Stimulated activated CD4-positive, alpha-beta T cell treated with anti-CD3 and anti-CD28 coated beads, Interleukin-12 subunit alpha, Interleukin-12 subunit beta, amount 100 ng/mL, for 24 hours (primary cell): ENCODE results near the gene FGF2.
"Not testable (repeated sequence)": the region's sequence is repeated elsewhere in the genome, so short reads cannot be mapped to it uniquely, and the experiment has no call there.

Experiments used
- DNase-seq, 2 experiments: peaks; one replicate each; pipeline ENCODE4 v3.0.0-alpha.2; 2020; ENCODE audit warnings: low read depth in 2 of 2

FGF2 gene

DNA sequence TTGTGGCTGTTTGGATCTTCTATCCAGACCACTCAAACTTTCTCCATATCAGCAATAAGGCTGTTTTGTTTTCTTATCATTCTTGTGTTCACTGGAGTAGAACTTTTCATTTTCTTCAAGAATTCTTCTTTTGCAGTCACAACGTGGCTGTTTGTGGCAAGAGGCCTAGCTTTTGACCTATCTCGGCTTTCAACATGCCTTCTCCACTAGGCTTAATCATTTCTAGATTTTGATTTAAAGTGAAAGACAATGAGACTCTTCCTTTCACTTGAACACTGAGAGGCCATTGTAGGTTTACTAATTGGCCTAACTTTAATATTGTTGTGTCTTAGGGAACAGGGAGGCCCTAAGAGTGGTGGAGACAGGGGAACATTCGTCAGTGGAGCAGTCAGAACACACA, 19.1 kb downstream of the FGF2 start:
- DNase-seq, result no peak

- DNase-seq, result no peak
These were observed 21.3 kb downstream of the FGF2 start for GRCh38 chr4:122847931-122848330.

- DNase-seq, result not testable (repeated sequence)
These were observed 23.2 kb downstream of the FGF2 start for GRCh38 chr4:122849789-122850188.

DNA sequence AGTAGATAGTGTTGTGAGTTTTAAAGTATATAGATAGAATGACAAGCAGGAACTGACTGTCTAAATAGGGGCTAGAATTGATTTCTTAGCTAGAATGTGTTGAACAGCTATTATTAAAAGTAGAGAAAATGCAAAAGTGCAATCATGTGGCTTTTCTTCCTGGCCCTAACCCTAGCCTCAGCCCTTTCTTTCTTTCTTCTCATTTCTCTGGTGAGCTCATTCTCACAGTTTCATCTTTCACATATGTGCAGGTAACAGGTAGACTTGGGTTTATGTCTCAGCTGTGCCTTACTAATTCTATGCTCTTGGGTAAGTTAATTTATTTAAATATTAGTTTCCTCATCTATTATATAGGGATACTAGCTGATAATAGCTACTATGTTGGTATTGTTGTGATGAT, 24.9 kb downstream of the FGF2 start:
- no peak for DNase-seq

- DNase-seq, result no peak
These were observed 28.1 kb downstream of the FGF2 start for GRCh38 chr4:122854447-122855352.

DNA sequence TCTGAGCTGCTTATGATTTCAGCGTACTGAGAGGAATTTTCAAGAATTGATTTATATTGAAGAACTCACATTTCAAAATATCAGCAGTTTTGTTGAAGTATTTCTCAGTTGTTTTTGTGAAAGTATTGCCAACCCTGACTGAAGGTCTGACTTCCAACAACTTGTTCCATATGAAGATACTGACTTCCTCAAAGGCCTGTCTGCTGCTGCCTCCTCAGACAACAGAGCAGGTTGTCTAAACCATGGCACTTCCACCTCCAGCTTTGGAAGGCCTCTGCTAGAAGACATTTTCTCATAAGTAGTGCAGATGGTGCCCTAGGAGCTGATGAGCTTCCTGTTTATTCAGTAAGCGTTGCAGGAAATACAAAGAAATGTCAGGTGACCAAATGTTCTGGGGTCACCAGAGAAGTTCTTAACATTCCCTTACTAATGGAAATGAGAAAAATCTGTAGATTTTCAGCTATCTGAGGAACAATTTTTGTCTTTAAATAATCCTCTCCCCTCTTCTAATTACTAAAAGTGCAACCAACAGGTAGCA, 28.8 kb downstream of the FGF2 start:
- DNase-seq, result no peak

- no peak for DNase-seq
These were observed 30.5 kb downstream of the FGF2 start for GRCh38 chr4:122857160-122857559.

DNA sequence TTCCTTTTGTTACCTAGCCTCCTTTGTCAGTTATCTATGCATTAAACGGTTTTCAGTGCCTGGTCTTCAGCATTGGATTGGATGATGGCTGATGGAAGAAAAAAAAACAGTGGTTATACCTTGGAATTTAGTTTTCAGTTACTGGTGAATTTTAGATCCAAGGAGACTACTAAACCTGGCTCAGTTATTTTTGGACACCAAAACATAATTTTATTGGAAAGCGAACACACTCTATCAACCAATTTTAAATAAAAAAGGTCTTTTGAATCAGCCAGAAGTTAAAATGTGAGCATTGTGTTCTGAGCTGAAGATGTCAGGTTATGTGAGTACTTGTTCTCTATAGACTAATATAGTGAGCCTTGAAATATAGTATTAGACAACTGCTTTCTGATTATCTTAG, 32.1 kb downstream of the FGF2 start:
- no peak for DNase-seq

DNA sequence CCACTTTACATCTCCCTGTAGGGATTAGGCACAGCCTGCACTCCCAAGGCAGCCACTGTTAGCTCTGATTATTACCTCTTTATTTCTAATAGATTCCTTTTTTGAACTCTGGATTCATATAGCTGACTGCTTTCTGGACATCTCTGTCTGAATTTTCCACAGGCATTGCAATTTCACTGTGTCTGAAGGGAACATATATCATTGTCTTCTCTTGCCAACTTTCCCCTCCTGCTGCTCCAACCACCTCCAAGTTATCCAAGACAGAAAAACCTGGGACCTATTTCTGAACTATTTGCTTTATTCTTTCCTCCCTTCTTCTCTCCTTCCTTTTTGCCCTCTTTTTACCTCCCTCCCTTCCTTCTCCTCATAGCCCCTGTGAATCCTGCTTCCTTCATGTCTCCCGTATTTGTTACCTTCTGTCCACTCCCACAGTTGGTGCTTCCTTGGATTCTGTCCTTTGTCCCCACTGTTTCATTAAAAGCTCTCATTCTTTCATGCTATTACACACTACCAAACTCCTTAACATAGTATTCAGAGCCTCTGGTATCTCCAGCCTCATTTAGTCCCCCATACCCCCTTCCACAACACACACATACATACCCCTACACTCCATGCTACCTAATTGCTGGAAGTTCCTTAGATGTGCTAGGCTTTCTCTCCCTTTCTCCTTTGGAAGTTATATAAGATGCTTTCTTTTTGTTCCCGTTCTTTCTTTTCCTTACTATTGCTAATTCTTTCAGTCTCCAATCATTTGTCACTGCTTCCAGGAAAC, 34.7 kb downstream of the FGF2 start:
- no peak for DNase-seq

DNA sequence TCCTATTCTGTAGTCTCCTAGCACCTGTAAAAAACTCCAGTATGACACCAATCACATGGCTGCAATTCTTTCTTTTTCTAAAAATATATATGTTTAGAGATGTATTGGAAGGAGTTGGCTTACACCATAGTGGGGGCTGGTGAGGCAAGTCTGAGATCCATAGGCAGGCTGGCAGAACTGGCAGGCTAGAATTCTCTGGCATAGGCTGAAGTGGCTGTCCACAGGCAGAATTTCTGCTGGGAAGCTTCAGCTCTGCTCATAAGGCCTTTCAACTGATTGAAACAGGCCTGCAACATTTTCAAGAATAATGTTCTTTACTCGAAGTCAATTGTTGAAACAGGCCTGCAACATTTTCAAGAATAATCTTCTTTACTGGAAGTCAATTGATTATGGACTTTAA, 37.0 kb downstream of the FGF2 start:
- DNase-seq, result no peak

DNA sequence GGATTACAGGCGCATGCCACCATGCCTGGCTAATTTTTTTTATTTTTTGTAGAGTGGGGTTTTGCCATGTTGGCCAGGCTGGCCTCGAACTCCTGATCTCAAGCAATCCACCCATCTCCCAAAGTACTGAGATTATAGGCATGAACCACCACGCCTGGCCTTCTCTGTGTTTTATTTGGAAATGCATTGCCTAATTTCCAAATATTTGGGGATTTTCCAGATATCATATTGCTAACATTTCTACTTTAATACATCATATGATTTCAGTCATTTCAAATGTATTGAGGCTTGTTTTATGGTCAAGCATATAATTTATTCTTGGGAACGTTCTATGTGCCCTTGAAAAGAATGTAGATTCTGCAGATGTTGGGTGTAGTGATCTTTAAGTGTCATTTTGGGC, 38.8 kb downstream of the FGF2 start:
- no peak for DNase-seq

GRCh38 chr4:122868235-122868634, 41.6 kb downstream of the FGF2 start:
- not testable (repeated sequence) for DNase-seq

DNA sequence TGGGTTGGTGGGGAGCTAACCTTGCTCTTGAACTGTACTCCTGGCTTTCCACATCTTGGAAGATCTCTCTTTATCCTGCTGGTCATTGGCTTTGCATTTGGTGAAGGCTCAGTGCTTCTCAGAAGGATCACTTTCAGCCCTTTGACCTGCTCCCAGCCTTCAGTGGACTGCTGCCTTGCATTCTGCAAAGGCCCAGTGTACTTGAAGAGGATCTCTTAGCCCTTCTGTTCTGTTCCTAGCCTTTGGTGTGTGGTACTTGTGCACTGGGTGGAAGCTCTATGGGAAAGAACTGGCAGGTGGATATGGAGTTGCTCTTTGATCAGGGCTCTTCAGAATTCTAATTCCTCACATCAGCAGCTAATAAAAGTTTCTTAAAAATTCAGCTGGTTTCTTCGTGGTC, 46.5 kb downstream of the FGF2 start:
- no peak for DNase-seq

DNA sequence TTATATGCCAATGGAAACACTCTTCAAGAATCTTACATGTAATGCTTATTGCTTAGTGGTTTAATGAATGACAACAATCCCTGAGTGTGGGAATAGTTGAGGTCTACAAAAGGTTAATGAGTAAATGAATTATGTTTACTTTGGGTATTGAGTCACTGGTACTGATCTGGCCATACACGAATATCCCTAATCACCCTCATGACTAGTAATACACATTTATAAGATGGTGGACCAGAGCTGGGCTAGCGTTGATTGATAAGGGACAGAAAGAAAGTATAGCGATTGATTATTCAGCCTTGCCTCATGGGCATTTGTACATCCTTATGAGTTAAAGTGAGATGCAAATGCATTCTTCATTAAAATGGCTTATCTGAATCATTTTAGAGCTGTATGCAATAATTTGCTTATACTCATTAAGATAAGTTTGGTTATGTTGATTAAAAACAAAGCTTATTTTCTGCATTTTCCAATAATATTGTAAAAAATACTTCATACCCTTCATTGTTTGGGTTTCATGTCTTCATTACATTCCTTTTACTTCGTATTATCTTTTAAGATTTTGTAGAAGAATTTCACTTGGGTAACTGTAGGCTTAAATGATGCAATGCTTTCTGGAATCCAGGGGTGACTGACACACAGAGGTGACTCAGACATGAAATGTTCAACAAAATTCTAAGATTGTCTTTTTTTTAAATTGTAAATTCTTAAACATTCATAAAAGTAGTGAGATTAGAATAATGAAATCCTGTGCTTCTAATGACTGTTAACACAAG, 47.4 kb downstream of the FGF2 start:
- no peak for DNase-seq

DNA sequence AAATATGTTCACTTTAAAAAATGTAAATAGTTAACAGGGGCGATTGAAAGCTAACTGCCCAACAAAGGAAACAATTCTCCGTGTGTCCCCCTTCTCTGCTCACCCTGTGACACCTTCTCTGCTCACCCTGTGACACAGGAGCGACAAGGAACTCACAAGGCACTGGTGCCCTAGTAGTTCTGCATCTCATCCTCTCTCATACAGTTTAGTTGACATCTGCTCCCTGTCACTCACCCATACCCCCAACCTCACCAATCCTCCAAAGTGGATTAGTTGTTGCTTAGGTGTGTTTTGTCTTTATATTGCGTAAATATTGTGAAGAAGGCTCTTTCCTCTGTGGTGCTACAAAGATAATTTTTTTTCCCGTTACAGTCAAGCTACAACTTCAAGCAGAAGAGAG, 49.3 kb downstream of the FGF2 start:
- DNase-seq, result no peak

DNA sequence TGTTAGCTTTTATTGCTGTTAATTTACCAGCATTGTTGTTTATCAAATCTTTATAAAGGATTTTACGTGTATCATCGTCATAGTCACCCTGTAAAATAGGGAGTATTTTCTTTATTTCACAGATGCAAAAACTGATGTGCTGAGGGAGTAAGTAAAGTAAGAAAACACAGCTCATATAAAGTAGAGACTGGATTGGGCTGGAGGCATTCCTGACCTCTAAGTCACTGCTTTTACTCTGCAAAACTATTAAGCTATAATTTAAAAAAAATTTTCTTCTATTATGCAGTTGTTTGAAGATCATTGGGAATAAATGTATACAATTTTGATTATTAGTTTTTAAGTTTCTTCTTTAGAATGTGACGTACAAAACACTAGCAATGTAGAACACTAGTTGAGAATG, 49.8 kb downstream of the FGF2 start:
- no peak for DNase-seq

- no peak for DNase-seq
These were observed 52.4 kb downstream of the FGF2 start for GRCh38 chr4:122879001-122879400.

DNA sequence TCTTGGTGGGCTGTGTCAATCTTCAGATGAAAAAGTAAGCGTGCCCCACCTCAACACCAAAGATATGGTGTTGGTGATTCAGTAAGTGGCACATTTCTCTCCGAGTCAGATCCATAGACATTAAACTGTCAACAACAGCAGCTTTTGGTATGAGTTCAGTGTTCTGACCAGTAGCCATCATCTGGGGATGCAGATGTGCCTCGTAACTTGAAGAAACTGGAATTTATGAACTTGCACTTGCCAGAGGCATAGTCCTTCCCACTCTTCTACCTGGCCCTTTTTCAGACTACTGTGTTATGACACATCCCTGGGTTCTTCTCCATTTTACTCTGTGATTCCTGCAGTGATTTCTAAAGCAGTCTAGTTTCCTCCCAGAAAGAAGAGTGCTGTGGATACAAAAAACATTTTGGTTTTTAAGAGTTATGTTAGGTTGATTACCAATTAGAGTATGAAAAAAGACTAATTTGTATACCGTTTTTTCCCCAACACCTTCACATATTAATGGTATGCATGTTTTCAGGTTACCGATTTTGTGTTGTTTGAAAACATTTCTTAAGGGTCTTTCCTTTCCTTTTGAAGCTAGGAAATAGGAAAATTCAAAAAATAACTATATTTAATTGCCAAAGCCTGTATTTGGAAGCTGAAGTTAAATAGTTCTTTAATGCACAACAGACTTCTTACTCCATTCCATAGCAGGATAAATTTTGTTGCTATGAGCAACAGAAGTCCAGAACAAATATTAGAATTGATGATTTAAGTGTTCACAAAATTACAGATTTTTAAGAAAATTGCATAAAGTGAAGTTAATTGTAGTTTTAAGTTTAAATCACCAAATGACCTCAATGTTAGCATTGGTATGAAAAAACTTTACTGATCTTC, 56.5 kb downstream of the FGF2 start:
- no peak for DNase-seq

GRCh38 chr4:122884499-122884898, 57.9 kb downstream of the FGF2 start:
- DNase-seq, result no peak

- no peak for DNase-seq
These were observed 63.1 kb downstream of the FGF2 start for GRCh38 chr4:122889726-122890125.
